ENCODE results near the gene CACNA1C.

CACNA1C gene

GRCh38 chr12:2171672-2172426, 119.1 kb downstream of the CACNA1C start:
- DNase-seq (ENCODE audit: low spot score), result no peak

GRCh38 chr12:2172491-2173214, 119.9 kb downstream of the CACNA1C start:
- no peak for DNase-seq (ENCODE audit: low spot score)

- DNase-seq (ENCODE audit: low spot score), result no peak
Observed at GRCh38 chr12:2173971-2174370, 121.2 kb downstream of the CACNA1C start.

- DNase-seq (ENCODE audit: low spot score), result no peak
Observed at GRCh38 chr12:2177003-2177402, 124.2 kb downstream of the CACNA1C start.

- no peak for DNase-seq (ENCODE audit: low spot score)
Observed at GRCh38 chr12:2177751-2178150, 125.0 kb downstream of the CACNA1C start.

- DNase-seq (ENCODE audit: low spot score), result no peak
Observed at GRCh38 chr12:2179058-2179457, 126.3 kb downstream of the CACNA1C start.

GRCh38 chr12:2179953-2180736, 127.4 kb downstream of the CACNA1C start:
- DNase-seq (ENCODE audit: low spot score), result peak; percentile 92

GRCh38 chr12:2180737-2181082, 127.9 kb downstream of the CACNA1C start:
- no peak for DNase-seq (ENCODE audit: low spot score)

- peak; percentile 88 for DNase-seq (ENCODE audit: low spot score)
Observed at GRCh38 chr12:2183556-2184541, 131.1 kb downstream of the CACNA1C start.

- no peak for DNase-seq (ENCODE audit: low spot score)
Observed at GRCh38 chr12:2185751-2186341, 133.1 kb downstream of the CACNA1C start.

GRCh38 chr12:2187195-2187945, 134.6 kb downstream of the CACNA1C start:
- no peak for DNase-seq (ENCODE audit: low spot score)

GRCh38 chr12:2190085-2190484, 137.3 kb downstream of the CACNA1C start:
- DNase-seq (ENCODE audit: low spot score), result no peak

GRCh38 chr12:2190896-2191533, 138.2 kb downstream of the CACNA1C start:
- DNase-seq (ENCODE audit: low spot score), result no peak

- DNase-seq (ENCODE audit: low spot score), result no peak
Observed at GRCh38 chr12:2191534-2192153, 138.9 kb downstream of the CACNA1C start.

- no peak for DNase-seq (ENCODE audit: low spot score)
Observed at GRCh38 chr12:2192231-2192630, 139.4 kb downstream of the CACNA1C start.

GRCh38 chr12:2194060-2194459, 141.3 kb downstream of the CACNA1C start:
- DNase-seq (ENCODE audit: low spot score), result no peak

GRCh38 chr12:2194571-2194970, 141.8 kb downstream of the CACNA1C start:
- DNase-seq (ENCODE audit: low spot score), result no peak

- DNase-seq (ENCODE audit: low spot score), result no peak
Observed at GRCh38 chr12:2195085-2195484, 142.3 kb downstream of the CACNA1C start.

GRCh38 chr12:2198005-2198501, 145.3 kb downstream of the CACNA1C start:
- no peak for DNase-seq (ENCODE audit: low spot score)

All from GM03348 (cell line).